Non-pigmented ciliary epithelial cell (primary cell): ENCODE results near the gene KIAA1614.

Experiments used
- DNase-seq: peaks from one replicate; pipeline ENCODE4 v3.0.0-alpha.2; 2010; ENCODE audit warnings: low read depth

KIAA1614 gene

GRCh38 chr1:180924939-180925338 is 12.2 kb downstream of the KIAA1614 start:
- DNase-seq, result no peak

DNA sequence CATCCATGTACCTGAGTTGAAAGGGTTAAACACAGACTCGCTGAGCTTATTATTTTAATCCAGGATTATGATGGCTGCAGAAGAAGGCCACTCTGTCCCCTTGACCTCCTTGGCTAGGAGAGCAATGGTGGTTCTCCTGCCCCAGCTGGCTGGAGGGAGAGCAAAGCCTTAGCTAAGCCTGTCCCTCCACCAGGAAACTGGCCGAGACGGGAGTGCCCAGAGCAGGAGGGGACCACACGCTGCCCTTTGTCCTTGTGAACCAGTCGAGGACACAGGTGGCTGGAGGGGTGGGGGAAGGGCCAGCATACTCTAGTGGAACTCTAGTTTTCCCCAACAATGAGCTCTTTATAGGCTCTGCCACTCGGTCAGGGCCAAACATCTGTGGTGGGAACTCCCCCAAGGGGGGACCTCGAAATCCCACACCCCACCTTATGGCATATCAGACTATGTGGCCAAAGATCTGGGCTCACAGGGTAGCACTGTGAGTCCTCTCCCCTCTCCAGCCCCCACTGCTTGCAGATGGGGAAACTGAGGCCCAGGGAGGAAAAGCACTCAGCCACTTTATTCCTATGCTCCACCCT is 12.9 kb downstream of the KIAA1614 start:
- no peak for DNase-seq

DNA sequence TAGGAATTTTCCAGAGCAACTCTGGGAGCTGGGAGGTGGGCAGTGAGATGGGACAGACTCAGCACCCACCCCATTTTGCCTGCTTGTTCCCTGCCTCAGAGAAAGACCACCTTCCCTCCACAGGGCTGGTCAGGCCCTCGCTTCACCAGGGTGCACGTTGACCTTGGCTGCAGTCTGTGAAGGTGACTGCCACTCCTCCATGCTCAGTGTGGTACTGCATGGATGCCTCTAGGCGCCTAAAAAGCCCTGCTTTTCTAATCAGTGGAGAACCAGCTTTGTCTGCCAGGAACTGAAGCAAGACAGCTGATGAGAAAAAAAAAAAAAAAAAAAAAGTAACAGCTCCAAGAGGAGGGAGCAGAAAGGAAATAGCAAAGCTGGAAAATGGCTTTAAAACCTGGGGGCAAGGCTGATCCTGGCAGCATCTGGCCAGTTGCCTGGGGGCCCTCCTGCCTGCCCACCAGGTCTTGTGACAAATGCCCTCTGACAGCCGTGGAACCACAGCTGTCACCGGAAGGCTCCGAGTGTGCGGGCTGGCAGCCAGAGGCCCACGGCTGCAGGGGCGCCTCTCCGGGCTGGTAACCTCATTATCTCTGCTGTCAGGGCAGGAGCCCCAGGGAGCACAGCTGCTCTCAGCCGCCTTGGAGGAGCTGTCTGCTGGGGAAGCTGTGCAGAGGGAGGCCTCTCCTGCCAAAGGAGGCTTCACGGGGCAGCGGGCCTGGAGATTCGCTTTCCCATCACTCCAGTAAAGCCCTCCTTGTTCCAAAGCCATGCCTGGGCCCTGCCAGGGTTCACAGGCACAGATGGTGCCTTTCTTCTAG is 13.7 kb downstream of the KIAA1614 start:
- no peak for DNase-seq

- DNase-seq, result no peak
Measured at GRCh38 chr1:180927348-180927747, 14.7 kb downstream of the KIAA1614 start.

DNA sequence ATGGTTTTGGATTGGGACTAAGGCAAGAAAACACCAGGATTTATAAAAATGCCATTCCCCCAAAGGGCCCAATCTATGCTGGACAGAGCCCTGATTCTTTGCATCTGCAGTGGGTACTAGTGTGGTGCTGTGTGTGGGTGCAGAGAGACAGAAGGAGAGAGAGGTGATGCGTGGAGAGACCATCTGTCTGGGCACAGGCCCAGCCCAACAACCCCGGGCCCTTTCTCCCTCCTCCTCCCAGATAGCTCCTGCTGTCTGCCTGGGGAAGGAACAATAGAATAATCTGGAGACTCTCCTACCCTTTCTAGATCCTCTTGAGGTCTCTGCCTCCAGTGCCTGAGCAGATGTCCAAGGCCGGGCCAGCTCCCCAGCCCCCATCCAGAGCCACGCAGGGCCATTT is 15.1 kb downstream of the KIAA1614 start:
- DNase-seq, result no peak

GRCh38 chr1:180928331-180929230 is 15.9 kb downstream of the KIAA1614 start:
- DNase-seq, result no peak

- DNase-seq, result no peak
Measured at GRCh38 chr1:180929389-180929788, 16.7 kb downstream of the KIAA1614 start.

GRCh38 chr1:180930687-180931086 is 18.0 kb downstream of the KIAA1614 start:
- DNase-seq, result no peak

DNA sequence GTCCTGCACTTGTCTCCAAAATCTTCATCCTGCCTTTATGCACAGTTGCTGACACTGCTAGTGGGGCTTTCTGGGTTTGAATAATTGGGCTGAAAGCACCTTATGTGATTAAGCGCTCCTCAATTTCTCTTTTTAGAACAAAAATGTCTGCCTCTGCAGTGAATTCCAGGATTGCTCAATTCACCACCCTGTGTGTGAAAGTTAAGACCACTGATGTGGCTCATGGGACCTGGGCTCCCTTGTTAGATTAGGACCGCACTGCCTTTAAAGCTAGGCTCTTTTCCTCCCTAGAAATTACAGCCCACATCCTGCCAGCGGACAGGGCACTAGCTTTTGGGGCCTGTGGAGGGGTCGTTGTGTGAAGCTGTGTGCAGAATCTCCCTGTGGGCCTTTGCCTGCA is 18.8 kb downstream of the KIAA1614 start:
- DNase-seq, result no peak

DNA sequence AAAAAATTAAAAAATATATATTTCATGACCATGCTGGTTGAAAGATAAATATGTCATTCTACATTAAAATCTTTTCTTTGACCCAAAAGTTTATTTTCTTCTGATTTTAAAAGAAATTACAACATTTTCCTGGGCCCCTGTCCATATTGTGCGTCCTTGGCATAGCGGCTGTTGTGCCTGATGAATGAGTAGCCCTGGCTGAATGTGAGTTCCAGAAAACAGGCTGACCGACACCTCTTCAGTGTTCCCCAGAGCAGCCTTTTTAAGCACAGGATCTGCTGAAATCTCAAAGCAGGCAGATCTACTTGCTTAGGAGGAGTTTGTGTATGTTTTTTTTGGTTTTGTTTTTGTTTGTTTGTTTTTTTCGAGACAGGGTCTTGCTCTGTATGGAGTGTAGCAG is 19.7 kb downstream of the KIAA1614 start:
- no peak for DNase-seq

DNA sequence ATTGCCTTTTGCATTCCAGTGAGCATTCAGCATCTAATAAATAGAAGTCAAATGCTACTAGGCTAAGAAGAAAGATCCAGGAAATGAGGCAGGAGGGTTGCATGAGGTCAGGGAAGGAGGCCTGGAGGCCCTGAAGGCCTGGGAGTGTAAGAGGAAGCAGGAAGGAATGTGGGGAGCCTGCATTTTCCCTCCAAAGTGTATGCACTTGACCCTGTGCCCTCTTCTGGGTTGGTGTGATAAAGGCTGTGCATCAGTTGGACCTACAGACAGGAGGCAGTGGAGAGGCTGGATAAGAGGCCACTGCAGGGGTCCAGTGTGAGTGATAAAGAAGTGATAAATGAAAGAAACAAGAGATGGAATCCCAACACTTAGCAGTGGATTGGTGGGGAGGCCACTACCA is 20.4 kb downstream of the KIAA1614 start:
- no peak for DNase-seq

- DNase-seq, result no peak
Measured at GRCh38 chr1:180934563-180934962, 21.9 kb downstream of the KIAA1614 start.

- DNase-seq, result no peak
Measured at GRCh38 chr1:180935326-180936109, 22.8 kb downstream of the KIAA1614 start.

- no peak for DNase-seq
Measured at GRCh38 chr1:180936110-180937011, 23.7 kb downstream of the KIAA1614 start.

DNA sequence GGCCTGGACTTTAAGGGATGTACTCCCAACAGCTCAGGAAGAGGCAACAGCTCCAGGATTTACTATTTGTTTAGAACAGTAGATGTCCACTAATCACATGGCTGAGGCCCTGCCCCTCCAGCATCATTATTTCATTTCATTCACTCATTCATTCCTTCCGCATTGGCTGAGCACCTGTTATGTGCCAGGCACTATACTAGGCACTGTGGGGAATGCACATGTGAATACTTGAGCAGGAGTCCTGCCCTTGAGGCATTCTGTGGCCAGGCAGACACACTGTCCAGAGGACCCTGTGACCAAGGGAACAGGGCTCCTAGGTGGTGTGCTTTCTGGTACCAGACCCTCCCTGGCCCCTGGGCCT is 24.3 kb downstream of the KIAA1614 start:
- DNase-seq, result no peak

- no peak for DNase-seq
Measured at GRCh38 chr1:180937624-180938225, 25.0 kb downstream of the KIAA1614 start.

GRCh38 chr1:180939073-180939710 is 26.5 kb downstream of the KIAA1614 start:
- no peak for DNase-seq

GRCh38 chr1:180939711-180940103 is 27.0 kb downstream of the KIAA1614 start:
- DNase-seq, result no peak

GRCh38 chr1:180940445-180940844 is 27.7 kb downstream of the KIAA1614 start:
- no peak for DNase-seq
